GM18526 (cell line): ENCODE results near the gene PPP1R36.

Experiments
- POLR2A ChIP-seq: IDR thresholded peaks from 3 replicates; pipeline ENCODE4 v1.6.1; 2011; ENCODE audit not compliant: insufficient read length; ENCODE audit errors: extremely low read depth

PPP1R36 gene

GRCh38 chr14:64510825-64511671, 38.7 kb upstream of the PPP1R36 start:
- TF ChIP-seq POLR2A, result no peak

- no peak for TF ChIP-seq POLR2A
Measured at GRCh38 chr14:64513271-64513670, 36.5 kb upstream of the PPP1R36 start.

DNA sequence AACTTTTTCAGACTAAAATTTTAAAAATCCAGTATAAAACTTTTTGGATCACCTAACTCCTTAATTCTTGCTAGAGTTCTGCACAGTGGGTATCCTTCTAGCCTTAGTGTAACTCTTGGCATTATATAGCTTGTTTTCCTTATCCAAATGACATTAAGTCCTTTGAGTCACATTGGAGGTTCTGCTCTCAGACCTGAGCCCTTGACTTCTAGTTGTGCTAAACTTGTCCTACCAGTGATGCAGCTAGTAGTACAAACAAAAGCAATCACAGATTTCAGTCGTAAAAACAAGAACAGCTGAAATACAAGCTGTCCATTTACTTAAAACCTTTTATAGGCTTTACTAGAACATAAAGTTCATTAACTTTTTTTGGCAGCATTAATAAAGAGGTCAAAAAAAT, 34.7 kb upstream of the PPP1R36 start:
- no peak for TF ChIP-seq POLR2A

GRCh38 chr14:64516969-64517368, 32.8 kb upstream of the PPP1R36 start:
- TF ChIP-seq POLR2A, result no peak

DNA sequence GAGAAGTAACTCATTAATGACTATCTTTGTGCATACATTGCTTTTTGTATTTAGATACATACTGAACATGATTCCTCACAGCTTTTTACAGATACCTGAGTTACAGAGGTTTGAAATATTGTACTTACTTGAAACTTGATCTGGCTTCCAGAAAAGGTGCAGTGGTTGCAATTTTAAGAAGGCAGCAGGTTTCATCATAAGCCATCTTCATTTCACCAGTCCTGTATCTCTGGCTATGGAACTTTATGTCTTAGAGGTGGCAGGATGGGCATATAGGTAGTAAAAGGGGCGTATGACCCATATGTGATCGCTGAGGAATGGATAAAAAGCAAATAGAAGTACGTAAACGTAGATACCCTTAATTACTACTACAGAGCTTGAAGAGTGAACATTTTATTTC, 31.5 kb upstream of the PPP1R36 start:
- no peak for TF ChIP-seq POLR2A

DNA sequence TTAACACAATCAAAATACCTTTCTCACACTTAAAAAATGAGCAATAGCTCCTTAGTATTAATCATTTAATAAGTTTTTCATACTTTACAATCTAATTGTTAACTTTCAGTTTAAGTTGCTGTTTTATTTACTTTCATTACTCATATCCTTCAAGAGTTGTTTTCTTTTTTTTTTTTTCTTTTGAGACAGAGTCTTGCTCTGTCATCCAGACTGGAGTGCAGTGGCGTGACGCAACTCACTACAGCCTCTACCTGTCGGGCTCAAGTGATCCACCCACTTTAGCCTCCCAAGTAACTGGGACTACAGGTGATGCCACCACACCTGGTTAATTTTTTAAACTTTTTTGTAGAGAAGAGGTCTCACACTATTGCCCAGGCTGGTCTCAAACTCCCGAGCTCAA, 29.1 kb upstream of the PPP1R36 start:
- TF ChIP-seq POLR2A, result no peak

- TF ChIP-seq POLR2A, result no peak
Measured at GRCh38 chr14:64522591-64523355, 27.0 kb upstream of the PPP1R36 start.

DNA sequence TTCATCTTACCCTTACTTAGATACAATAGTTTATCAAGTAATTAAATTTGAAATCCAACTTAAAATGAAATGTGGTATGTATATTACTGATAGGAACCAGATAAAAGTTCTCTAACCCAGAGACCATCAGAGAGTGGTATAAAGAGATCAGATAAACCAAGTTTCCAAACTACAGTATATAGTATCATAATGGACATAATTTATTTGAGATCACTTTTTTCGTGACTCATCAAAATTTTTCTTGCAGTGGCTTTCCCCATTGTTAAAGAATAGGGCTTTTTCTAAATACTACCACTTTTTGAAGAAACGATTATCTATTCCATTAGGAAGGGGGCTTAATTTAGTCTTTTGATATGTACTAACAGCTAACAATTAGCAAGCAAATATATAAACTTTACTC, 24.4 kb upstream of the PPP1R36 start:
- TF ChIP-seq POLR2A, result no peak

GRCh38 chr14:64531567-64531966, 18.2 kb upstream of the PPP1R36 start:
- no peak for TF ChIP-seq POLR2A

- no peak for TF ChIP-seq POLR2A
Measured at GRCh38 chr14:64536488-64537245, 13.1 kb upstream of the PPP1R36 start.

- TF ChIP-seq POLR2A, result peak; percentile 95
Measured at GRCh38 chr14:64540208-64541202, 9.3 kb upstream of the PPP1R36 start, which contains the start of gene HSPA2. Gene HSPA2 (plus strand): TSS chr14:64540741. CDS start chr14:64540850, 109 bp downstream.

DNA sequence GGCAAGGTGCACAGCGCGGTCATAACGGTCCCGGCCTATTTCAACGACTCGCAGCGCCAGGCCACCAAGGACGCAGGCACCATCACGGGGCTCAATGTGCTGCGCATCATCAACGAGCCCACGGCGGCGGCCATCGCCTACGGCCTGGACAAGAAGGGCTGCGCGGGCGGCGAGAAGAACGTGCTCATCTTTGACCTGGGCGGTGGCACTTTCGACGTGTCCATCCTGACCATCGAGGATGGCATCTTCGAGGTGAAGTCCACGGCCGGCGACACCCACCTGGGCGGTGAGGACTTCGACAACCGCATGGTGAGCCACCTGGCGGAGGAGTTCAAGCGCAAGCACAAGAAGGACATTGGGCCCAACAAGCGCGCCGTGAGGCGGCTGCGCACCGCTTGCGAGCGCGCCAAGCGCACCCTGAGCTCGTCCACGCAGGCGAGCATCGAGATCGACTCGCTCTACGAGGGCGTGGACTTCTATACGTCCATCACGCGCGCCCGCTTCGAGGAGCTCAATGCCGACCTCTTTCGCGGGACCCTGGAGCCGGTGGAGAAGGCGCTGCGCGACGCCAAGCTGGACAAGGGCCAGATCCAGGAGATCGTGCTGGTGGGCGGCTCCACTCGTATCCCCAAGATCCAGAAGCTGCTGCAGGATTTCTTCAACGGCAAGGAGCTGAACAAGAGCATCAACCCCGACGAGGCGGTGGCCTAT, 8.3 kb upstream of the PPP1R36 start:
- TF ChIP-seq POLR2A, result no peak

DNA sequence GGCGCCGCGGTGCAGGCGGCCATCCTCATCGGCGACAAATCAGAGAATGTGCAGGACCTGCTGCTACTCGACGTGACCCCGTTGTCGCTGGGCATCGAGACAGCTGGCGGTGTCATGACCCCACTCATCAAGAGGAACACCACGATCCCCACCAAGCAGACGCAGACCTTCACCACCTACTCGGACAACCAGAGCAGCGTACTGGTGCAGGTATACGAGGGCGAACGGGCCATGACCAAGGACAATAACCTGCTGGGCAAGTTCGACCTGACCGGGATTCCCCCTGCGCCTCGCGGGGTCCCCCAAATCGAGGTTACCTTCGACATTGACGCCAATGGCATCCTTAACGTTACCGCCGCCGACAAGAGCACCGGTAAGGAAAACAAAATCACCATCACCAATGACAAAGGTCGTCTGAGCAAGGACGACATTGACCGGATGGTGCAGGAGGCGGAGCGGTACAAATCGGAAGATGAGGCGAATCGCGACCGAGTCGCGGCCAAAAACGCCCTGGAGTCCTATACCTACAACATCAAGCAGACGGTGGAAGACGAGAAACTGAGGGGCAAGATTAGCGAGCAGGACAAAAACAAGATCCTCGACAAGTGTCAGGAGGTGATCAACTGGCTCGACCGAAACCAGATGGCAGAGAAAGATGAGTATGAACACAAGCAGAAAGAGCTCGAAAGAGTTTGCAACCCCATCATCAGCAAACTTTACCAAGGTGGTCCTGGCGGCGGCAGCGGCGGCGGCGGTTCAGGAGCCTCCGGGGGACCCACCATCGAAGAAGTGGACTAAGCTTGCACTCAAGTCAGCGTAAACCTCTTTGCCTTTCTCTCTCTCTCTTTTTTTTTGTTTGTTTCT, 7.6 kb upstream of the PPP1R36 start:
- TF ChIP-seq POLR2A, result no peak
